Activated B cell treated with CpG ODN at 0.5 μM for 24 hours (primary cell): ENCODE measurements around the gene TNFAIP8. TPM values are rescaled to one million over a fixed set of nuclear protein-coding genes. Genes with fewer than 3 reads are reported as not detected.
A peak's percentile ranks its signal among the peaks of the same experiment; 100 is the strongest.

Experiments used
- ATAC-seq: fragments of 200-7000 bp; cut with Tn5 transposase; one replicate; pipeline ENCODE4 v1.10.0; 2021; ENCODE audit warnings: low read depth, mild to moderate bottlenecking, moderate library complexity
- CTCF ChIA-PET: fragments of 350-600 bp; sonication (Branson Sonifier 250); formaldehyde crosslinking; loops from one replicate; lab custom pipeline; 2021; ENCODE audit warnings: antibody characterized with exemption; lab: Charles Lee
- POLR2A ChIA-PET: fragments of 350-600 bp; sonication (Branson Sonifier 250); formaldehyde crosslinking; loops from one replicate; lab custom pipeline; 2021; ENCODE audit warnings: antibody characterized with exemption; lab: Charles Lee
- DNase-seq: peaks from one replicate; pipeline ENCODE4 v3.0.0; 2022
- H3K27ac Mint-ChIP-seq: one replicate; pipeline ENCODE4 v1.8.0; 2020; ENCODE audit warnings: mixed read lengths
- H3K27me3 Mint-ChIP-seq: one replicate; pipeline ENCODE4 v1.8.0; 2021; ENCODE audit warnings: mixed read lengths
- H3K36me3 Mint-ChIP-seq: one replicate; pipeline ENCODE4 v1.8.0; 2021; ENCODE audit warnings: low read depth, mixed read lengths
- H3K4me1 Mint-ChIP-seq: one replicate; pipeline ENCODE4 v1.8.0; 2021; ENCODE audit warnings: mixed read lengths
- H3K4me3 Mint-ChIP-seq: one replicate; pipeline ENCODE4 v1.8.0; 2020; ENCODE audit warnings: mild to moderate bottlenecking, mixed read lengths
- H3K9me3 Mint-ChIP-seq: one replicate; pipeline ENCODE4 v1.8.0; 2020; ENCODE audit warnings: mixed read lengths
- intact Hi-C: fragments of 100-400 bp; cut with micrococcal nuclease; formaldehyde crosslinking; loops from one replicate; pipeline ENCODE4 v1.15.1; 2024
- total RNA-seq: library from RNA; stranded (reverse); gene quantifications from 2 replicates; pipeline ENCODE4 v1.2.3, GENCODE V29; 2022
- TF ChIP-seq, protein P1 (sequence below): fragments of 200-600 bp; IDR thresholded peaks from one replicate; pipeline ENCODE4 v1.8.0; 2022; ENCODE audit warnings: antibody characterized with exemption, mild to moderate bottlenecking

TNFAIP8 gene
- total RNA-seq, 1 donor from 2014 or later = 135 TPM

DNA sequence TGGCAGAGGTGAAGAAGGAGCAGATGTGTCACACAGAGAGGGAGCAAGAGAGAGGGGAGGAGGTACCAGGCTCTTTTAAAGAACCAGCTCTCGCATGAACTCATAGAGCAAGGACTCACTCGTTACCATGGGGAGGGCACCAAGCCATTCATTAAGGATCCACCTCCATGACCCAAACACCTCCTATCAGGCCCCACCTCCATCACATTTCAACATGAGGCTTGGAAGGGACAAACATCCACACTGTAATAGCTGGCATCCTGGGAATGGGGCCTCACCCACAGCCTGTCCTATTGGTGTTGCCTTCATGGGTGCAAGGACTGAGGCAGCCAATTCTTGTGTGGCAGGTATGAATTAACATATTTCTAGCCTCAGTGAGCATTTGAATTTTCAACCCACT lies 11.6 kb upstream of the TNFAIP8 start:
- Mint-ChIP-seq H3K27me3 (no peaks in the 10 kb centered on the region), H3K4me3 (peak overlapping the region; percentile 50), H3K9me3 (no peaks in the 10 kb centered on the region), H3K4me1 (peaks cover 95% of the 10 kb centered on the region), H3K27ac (peak overlapping the region; percentile 92), H3K36me3 (peaks cover 23% of the 10 kb centered on the region)
- ChIA-PET POLR2A (interaction anchor here (1.2 to 18.3 kb wide), 5 partner anchors 14 to 75 kb away, joined by 3 to 388 read pairs (median 31); partner anchors contain the start of gene TNFAIP8), CTCF (interaction anchor here (1.4 to 5.0 kb wide), 4 partner anchors 9 to 66 kb away, joined by 3 to 19 read pairs (median 4); no protein-coding TSS in a partner anchor)
- intact Hi-C loops = loop anchor here (5.0 kb wide), 1 partner anchor 37 kb away; no protein-coding TSS in a partner anchor
- DNase-seq = no peak
- no peak for ATAC-seq
- TF ChIP-seq, protein P1, sequence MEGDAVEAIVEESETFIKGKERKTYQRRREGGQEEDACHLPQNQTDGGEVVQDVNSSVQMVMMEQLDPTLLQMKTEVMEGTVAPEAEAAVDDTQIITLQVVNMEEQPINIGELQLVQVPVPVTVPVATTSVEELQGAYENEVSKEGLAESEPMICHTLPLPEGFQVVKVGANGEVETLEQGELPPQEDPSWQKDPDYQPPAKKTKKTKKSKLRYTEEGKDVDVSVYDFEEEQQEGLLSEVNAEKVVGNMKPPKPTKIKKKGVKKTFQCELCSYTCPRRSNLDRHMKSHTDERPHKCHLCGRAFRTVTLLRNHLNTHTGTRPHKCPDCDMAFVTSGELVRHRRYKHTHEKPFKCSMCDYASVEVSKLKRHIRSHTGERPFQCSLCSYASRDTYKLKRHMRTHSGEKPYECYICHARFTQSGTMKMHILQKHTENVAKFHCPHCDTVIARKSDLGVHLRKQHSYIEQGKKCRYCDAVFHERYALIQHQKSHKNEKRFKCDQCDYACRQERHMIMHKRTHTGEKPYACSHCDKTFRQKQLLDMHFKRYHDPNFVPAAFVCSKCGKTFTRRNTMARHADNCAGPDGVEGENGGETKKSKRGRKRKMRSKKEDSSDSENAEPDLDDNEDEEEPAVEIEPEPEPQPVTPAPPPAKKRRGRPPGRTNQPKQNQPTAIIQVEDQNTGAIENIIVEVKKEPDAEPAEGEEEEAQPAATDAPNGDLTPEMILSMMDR = no peak

DNA sequence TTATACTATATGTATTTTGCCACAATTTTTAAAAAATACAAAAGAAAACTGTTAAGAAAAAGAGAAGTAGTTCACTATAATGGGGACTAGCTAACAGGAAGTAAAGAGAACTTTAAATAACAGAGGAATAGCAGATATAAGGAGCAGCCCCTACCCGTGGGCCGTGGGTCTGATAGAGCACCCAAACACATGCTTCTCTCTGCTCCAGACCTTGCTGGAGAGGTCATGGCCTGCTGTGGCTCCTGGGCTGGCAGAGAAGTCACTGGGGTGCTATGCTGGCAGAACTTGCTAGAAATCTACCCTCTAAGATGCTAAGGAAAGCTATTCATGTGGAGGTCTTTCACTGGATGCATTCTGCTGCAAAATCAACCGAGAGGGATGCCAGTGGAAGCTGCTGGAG lies 10.0 kb upstream of the TNFAIP8 start:
- POLR2A ChIA-PET = interaction anchor here (0.9 to 18.3 kb wide), 7 partner anchors 12 to 78 kb away, joined by 3 to 388 read pairs (median 4); partner anchors contain the start of gene TNFAIP8
- TF ChIP-seq, protein P1 = no peak
- ATAC-seq = no peak
- peaks cover 23% of the 10 kb centered on the region for H3K36me3 Mint-ChIP-seq
- CTCF ChIA-PET = interaction anchor here (0.8 to 1.2 kb wide), 5 partner anchors 9 to 66 kb away, joined by 3 read pairs; no protein-coding TSS in a partner anchor
- DNase-seq = no peak
- peak overlapping the region; percentile 38 for H3K4me3 Mint-ChIP-seq
- intact Hi-C loops = no loop called here
- no peaks in the 10 kb centered on the region for H3K27me3 Mint-ChIP-seq
- peaks cover 95% of the 10 kb centered on the region for H3K4me1 Mint-ChIP-seq
- peak overlapping the region; percentile 80 for H3K27ac Mint-ChIP-seq
- H3K9me3 Mint-ChIP-seq = no peaks in the 10 kb centered on the region

DNA sequence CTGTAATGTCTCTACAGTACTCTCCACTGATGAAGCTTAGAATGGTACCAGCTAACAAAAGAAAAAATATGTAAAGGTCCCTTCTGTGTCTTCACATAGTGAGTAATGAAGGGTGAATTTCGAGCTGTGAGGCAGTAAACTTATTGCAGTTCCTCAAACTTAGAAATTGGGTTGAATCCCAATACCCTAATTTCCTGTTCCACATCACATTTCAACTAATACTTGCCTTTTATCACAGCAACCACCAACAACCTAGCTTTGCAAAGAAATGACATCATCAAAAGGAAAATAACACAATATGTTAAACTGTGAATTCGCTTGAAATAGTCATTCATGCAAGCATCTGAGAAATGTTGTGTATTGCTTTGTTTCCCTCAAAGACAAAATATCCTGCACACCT lies 9.4 kb upstream of the TNFAIP8 start:
- DNase-seq (no peak), ATAC-seq (no peak)
- H3K27ac Mint-ChIP-seq = peak overlapping the region; percentile 80
- intact Hi-C loops = no loop called here
- CTCF ChIA-PET = interaction anchor here (0.6 to 1.2 kb wide), 6 partner anchors 9 to 89 kb away, joined by 3 read pairs; no protein-coding TSS in a partner anchor
- H3K9me3 Mint-ChIP-seq = no peaks in the 10 kb centered on the region
- POLR2A ChIA-PET = interaction anchor here (0.9 to 18.3 kb wide), 7 partner anchors 12 to 78 kb away, joined by 3 to 388 read pairs (median 4); partner anchors contain the start of gene TNFAIP8
- TF ChIP-seq, protein P1 = no peak
- peaks cover 23% of the 10 kb centered on the region for H3K36me3 Mint-ChIP-seq
- no peaks in the 10 kb centered on the region for H3K27me3 Mint-ChIP-seq
- H3K4me1 Mint-ChIP-seq = peaks cover 94% of the 10 kb centered on the region
- peak overlapping the region; percentile 38 for H3K4me3 Mint-ChIP-seq

GRCh38 chr5:119347574-119347973 lies 8.2 kb upstream of the TNFAIP8 start:
- Mint-ChIP-seq H3K27me3 (no peaks in the 10 kb centered on the region), H3K27ac (peak overlapping the region; percentile 80), H3K36me3 (peaks cover 26% of the 10 kb centered on the region), H3K4me1 (peaks cover 93% of the 10 kb centered on the region), H3K9me3 (no peaks in the 10 kb centered on the region), H3K4me3 (no peak overlapping the region)
- ATAC-seq (no peak), DNase-seq (no peak)
- intact Hi-C loops = no loop called here
- POLR2A ChIA-PET = interaction anchor here (0.6 to 18.3 kb wide), 4 partner anchors 10 to 57 kb away, joined by 3 to 388 read pairs (median 4); partner anchors contain the start of gene TNFAIP8
- CTCF ChIA-PET = no interaction called here
- TF ChIP-seq, protein P1 = no peak

- intact Hi-C loops = no loop called here
- Mint-ChIP-seq H3K27ac (peak overlapping the region; percentile 59), H3K9me3 (no peaks in the 10 kb centered on the region), H3K27me3 (no peaks in the 10 kb centered on the region), H3K4me3 (no peak overlapping the region), H3K36me3 (peaks cover 26% of the 10 kb centered on the region), H3K4me1 (peaks cover 93% of the 10 kb centered on the region)
- TF ChIP-seq, protein P1 = no peak
- CTCF ChIA-PET = no interaction called here
- DNase-seq (no peak), ATAC-seq (no peak)
- POLR2A ChIA-PET = interaction anchor here (0.7 to 18.3 kb wide), 2 partner anchors 10 to 17 kb away, joined by 3 to 388 read pairs; partner anchors contain the start of gene TNFAIP8
Observed at GRCh38 chr5:119347991-119348390, 7.8 kb upstream of the TNFAIP8 start.
